DMS53 (cell line): Measurements from ENCODE around the gene RAD51AP1.
"Not testable (repeated sequence)": the region's sequence is repeated elsewhere in the genome, so short reads cannot be mapped to it uniquely, and the experiment has no call there.

Source experiments
- DNase-seq: peaks from one replicate; lab custom pipeline; 2025; lab: John Stamatoyannopoulos, UW

The RAD51AP1 gene, protein sequence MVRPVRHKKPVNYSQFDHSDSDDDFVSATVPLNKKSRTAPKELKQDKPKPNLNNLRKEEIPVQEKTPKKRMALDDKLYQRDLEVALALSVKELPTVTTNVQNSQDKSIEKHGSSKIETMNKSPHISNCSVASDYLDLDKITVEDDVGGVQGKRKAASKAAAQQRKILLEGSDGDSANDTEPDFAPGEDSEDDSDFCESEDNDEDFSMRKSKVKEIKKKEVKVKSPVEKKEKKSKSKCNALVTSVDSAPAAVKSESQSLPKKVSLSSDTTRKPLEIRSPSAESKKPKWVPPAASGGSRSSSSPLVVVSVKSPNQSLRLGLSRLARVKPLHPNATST

DNA sequence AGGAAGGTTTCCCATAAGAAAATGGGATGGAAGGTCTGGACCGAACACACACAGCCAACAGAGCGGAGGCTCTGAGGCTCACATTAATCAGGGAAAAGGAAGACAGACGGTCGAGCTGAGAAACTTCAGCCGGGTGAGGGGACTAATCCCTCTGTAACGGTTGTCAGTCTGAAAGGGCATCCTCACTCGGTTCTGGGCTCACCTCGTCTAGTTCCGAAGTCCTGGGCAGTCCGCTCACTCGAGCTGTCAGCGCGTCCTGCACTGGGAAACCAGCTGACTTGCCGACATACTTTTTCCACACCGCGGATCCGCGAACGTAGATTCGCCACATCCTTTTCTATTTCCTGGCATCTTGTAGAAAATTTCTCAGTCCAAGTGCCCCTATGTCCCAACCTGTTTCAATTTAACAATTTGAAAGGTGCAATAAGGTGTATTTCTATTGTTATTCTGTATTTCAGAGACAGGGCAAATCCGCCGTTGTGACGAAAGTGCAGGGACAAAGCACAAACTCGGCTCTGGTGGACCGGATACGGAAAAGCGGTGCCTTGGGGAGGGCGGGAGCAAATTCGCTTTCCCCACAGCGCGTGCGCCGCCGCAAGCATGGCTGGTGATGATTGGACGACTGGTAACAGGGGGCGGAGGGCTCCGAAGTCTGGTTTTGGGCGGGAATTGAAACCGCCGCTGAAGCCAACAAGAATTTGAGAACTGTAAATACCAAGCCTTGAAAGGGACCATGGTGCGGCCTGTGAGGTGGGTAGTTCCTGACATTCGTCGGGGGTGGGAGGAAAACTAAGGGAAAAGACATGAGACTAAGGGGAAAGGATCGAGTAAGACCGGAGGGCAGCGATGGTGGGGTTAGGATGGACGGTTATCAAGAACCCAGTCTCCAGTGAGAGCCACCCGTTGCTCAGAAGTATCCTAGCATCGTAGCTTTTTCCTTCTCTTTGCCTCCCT lies at the start of gene RAD51AP1:
Gene RAD51AP1, plus strand, starts transcription at position 684 of the 954 bp plus-strand sequence. Its CDS starts 50 bp downstream, at position 734.
- DNase-seq = peak; percentile 100

DNA sequence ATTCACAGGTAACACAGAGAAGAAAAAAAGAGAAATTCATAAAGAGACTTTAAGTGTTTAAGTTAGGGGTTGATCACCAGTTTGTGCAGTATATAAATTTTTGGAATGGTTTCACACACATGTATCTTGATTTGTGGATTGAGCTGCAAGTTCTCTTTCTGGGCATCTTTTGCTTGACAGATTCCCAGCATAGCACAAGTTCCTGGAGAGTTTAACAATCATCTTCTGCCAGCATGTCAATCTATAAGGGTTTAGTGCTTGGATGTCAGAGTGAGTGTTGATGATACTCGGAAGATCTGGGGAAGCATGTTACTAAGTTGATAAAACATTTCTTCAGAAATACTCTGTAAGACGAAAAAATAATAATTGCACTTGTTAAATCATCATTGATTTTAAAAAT lies 49.1 kb upstream of the RAD51AP1 start:
- no peak for DNase-seq

DNA sequence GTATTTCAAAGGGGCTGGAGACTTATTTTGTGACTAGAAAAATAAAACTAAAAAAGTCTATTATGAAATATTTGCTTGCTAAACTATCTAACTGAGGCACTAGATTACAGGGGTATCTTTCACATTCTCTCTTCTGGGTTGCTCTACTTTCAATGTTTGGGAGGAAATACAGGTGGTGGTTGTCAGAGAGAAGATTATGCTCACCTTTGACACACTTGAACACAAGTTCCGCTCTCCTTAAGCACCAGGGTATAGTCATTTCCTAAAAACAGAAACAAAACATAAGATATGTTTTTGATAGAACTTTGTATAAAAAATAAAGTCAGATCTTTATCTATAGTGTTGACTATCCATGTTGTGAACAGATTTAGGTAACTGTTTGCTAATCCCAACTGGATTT lies 47.7 kb upstream of the RAD51AP1 start:
- DNase-seq = no peak

DNA sequence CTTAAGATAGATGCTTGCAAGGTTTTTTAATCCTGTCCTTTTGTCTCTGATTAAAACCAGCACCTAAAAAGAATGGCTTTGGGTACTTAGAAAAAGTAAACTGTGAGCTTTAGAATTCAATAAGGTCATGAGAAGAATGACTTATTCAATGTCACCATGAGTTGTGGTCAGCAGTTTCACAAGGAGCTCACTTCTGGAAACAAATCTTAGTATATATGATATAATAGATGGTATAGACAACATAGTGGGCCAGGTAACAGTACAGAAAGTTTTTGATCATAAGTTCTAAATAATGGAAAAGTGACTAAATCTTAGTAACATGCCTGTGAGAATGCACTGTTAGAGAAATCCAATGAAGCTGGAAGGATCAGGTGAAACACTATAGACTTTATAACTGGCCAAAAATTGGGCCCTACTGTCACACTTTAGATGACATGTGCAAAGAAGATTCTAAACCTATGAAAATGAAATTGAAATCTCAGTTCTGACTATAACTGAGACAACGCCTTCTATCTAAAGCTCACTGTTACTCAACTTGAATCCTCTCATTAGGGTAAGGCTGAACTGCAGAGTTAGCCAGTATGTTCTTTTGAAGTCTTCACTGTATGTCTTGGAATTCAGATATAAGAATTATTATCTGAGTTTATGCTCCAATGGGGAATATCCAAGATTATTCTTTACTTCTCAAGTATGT lies 42.4 kb upstream of the RAD51AP1 start:
- no peak for DNase-seq

- no peak for DNase-seq
These were observed 39.5 kb upstream of the RAD51AP1 start for GRCh38 chr12:4499186-4499585.

DNA sequence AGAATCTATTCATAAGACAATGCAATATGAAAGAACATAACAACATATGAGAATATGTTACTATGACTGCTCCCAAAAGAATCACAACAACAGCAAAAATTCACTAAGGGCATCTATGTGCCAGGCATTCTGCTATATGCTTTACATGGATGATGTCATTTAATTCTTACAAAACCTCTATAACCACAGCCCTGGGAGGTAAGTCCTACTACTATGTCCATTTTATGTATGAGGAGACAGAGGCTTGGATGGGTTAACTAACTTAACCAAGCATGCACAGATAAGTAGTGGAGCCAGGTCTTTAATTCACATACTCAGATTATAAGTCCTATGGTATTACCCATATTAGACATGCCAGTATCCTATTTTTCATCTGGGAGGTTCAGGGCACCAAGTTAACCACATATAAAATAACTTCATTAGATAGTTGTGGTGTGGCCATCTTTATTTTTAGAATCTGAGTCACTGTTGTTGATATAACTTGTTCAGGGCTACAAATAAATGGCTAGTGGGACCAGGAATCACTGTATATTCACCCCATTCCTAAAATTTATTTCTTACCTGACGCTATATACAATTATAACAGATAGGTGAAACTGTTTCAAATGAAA lies 33.2 kb upstream of the RAD51AP1 start:
- DNase-seq = no peak

DNA sequence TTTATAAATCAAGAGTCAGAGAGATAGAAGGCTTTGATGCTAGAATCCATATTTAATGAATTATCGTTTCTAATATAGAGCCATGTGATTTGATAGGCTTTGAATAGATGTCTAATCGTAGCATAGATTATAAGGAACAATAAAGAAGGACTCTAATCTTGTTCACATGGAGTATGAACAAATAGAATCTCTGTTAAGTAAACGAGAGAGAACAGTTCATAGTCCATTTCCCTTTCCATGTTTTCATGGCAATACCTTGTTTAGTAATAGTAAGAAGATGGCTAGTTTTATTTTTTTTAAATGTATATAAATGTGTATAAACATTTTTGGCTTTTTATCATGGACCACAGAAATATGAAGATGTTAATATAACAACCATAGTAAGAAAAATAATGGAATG lies 32.3 kb upstream of the RAD51AP1 start:
- peak; percentile 68 for DNase-seq

GRCh38 chr12:4506870-4507269 lies 31.8 kb upstream of the RAD51AP1 start:
- DNase-seq = no peak

- not testable (repeated sequence) for DNase-seq
These were observed 30.2 kb upstream of the RAD51AP1 start for GRCh38 chr12:4508503-4508902.

DNA sequence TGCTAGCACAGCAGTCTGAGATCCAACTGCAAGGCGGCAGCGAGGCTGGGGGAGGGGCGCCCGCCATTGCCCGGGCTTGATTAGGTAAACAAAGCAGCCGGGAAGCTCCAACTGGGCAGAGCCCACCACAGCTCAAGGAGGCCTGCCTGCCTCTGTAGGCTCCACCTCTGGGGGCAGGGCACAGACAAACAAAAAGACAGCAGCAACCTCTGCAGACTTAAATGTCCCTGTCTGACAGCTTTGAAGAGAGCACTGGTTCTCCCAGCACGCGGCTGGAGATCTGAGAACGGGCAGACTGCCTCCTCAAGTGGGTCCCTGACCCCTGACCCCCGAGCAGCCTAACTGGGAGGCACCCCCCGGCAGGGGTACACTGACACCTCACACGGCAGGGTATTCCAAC lies 29.4 kb upstream of the RAD51AP1 start:
- not testable (repeated sequence) for DNase-seq

GRCh38 chr12:4518106-4518728 lies 20.5 kb upstream of the RAD51AP1 start:
- DNase-seq = no peak

DNA sequence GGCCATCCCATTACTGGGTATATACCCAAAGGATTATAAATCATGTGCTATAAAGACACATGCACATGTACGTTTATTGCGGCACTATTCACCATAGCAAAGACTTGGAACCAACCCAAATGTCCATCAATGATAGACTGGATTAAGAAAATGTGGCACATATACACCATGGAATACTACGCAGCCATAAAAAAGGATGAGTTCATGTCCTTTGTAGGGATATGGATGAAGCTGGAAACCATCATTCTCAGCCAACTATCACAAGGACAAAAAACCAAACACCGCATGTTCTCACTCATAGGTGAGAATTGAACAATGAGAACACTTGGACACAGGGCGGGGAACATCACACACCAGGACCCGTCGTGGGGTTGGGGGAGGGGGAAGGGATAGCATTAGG lies 15.2 kb upstream of the RAD51AP1 start:
- not testable (repeated sequence) for DNase-seq

DNA sequence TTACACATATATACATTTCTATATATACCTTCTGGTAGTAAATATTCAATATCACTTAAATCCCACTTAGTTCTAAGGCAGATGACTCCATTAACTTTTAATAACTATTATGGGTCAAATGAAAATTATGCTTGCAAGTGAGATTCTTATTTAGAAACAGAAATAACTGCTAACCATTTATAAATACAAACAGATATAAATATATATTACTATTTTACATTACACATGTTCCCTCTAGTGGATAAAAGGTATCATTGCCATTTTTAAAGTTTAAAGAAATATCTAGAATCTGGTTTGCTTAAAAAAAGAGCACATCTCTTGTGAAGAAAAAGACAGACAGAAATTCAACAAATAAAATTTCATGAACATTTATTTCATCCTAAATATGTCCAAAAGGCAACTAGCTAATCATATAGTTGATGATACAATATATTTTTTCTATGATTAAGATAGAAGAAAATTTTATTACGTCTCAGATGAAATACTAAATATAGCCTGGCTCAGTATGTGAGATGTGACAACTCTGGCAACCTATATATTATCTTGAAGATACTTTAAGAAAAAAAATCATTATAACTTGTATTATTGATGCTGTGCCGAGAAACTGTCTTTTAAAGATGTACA lies 11.7 kb upstream of the RAD51AP1 start:
- peak; percentile 94 for DNase-seq

DNA sequence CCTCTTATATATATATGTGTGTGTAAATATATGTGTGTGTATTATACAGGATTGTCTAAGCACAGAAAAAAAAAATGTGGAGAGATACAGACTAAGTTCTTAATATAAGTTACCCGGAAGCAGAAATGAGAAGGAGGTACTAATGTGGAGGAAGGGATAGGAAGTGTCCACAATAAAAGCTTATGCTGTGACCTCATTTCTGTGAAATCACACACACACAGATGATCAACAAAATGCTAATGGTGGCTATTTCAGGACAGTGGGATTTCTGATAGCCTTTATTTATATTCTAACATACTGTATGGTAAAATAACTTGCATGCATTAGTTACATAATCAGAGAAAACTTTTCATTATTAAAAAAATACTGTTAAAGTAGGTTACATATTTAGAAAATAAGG lies 8.5 kb upstream of the RAD51AP1 start:
- peak; percentile 64 for DNase-seq

- no peak for DNase-seq
These were observed 7.6 kb upstream of the RAD51AP1 start for GRCh38 chr12:4530982-4531586.

GRCh38 chr12:4535092-4535491 lies 3.6 kb upstream of the RAD51AP1 start:
- DNase-seq = no peak

- no peak for DNase-seq
These were observed 2.8 kb upstream of the RAD51AP1 start for GRCh38 chr12:4535871-4536270.

DNA sequence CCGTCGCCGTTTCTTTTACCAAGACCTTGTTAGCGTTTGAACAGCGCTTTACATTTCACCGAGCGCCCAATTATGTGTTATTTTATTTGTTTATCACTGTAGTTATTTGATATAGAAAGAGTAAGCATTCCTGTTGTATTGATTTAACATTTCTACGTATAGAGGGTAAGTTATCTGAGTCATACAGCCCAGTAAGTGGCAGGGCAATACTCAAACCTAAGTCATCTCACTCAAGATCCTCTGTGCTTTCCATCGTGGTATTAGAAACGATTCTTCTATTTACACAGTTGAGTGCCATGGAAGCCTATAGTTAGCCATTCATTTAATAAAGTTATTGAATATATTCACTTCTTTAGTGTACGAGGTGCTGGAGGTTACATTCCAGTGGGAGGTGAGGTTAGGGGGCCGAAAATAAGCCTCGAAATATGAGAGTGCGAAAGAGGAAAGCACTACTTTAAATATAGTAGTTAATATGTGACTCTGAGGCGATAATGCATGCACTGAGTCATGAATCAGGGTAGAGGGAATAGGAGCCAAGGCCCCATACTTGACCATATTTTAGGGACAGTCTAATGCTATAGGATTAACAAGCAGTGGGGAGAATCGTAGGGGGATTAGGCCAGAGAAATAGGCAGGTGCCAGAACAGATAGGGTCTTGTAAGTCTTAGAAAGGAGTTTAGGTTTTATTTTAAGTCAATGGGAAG lies 629 bp downstream of the RAD51AP1 start:
- DNase-seq = peak; percentile 93

GRCh38 chr12:4540170-4540569 lies 1.5 kb downstream of the RAD51AP1 start:
- DNase-seq = no peak

DNA sequence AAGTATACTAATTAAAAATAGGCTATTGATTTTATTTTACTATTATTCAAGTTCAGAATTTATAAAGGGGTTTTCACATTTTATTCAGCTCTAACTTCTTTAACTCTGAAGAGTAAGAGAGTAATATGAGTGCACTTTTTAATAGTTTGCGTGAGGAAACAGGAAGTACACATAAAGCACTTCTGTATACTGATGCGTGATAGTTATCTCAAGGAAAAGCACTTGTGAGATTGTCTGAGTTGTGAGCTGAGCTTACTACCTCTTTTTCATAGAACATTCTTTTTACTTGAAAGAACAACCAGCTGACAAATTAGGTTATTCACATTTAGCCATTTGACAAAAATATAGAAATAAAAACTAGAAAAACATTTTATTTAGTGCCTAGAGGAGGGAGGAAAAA lies 1.9 kb downstream of the RAD51AP1 start:
- DNase-seq = no peak
